ENCODE data around the gene NAGPA. TPM values are rescaled to one million over a fixed set of nuclear protein-coding genes. Genes with fewer than 3 reads are reported as not detected.

The NAGPA gene
- total and polyA plus RNA-seq, 10 of the 15 experiments (the other 5 are each of a cell fraction or from before 2014, with no cell fraction given), result 0.03 to 11.6 (median 6.6) TPM

- TF ChIP-seq CEBPB (IDR thresholded peaks at IDR 0.05; ENCODE audit: borderline replicate concordance in 1 of 2, low read depth in 2 of 2, low read length in 2 of 2), result no peak
- TF ChIP-seq STAT3 (IDR thresholded peaks at IDR 0.05; ENCODE audit: low read depth, low read length), result no peak
- TF ChIP-seq CREB1 (IDR thresholded peaks at IDR 0.05; ENCODE audit: low read depth), result no peak
- TF ChIP-seq IKZF1 (conservative IDR thresholded peaks at IDR 0.05), result no peak
- TF ChIP-seq NR2F1 (conservative IDR thresholded peaks at IDR 0.05), result no peak
- no peak for TF ChIP-seq ZBTB33 (IDR thresholded peaks at IDR 0.05)
Measured at GRCh38 chr16:5011637-5012036, 22.1 kb downstream of the NAGPA start (continued).

GRCh38 chr16:5010576-5011329, 23.0 kb downstream of the NAGPA start:
- Histone ChIP-seq H3K4me3 (no peak overlapping the region), H3K36me3 (ENCODE audit: control insufficient read depth in 2 of 2, insufficient read depth in 2 of 2, low read length in 1 of 2) (no peaks in the 10 kb centered on the region), H3K27me3 (replicated peaks in 1 of 2; ENCODE audit: control insufficient read depth in 2 of 2, insufficient read depth in 2 of 2, low read length in 1 of 2) (no peaks in the 10 kb centered on the region; a peak in 1 of 4 replicates), H2AFZ (ENCODE audit: control insufficient read depth, low read depth, low read length) (no peak overlapping the region), H3K4me2 (ENCODE audit: control insufficient read depth, insufficient read depth) (no peak overlapping the region), H3K27ac (ENCODE audit: control insufficient read depth, insufficient read depth) (no peak overlapping the region), H4K20me1 (ENCODE audit: control insufficient read depth, insufficient read depth) (no peaks in the 10 kb centered on the region), H3K9ac (ENCODE audit: control insufficient read depth, insufficient read depth, low read length) (no peak overlapping the region), H3K4me1 (ENCODE audit: control insufficient read depth, insufficient read depth, low read length) (no peaks in the 10 kb centered on the region), H3K9me3 (replicated peaks; ENCODE audit: control insufficient read depth, insufficient read depth, low read length) (no peaks in the 10 kb centered on the region), H3K79me2 (ENCODE audit: control insufficient read depth, insufficient read depth, low read length) (no peaks in the 10 kb centered on the region)
- ChIA-PET SMC1A (ENCODE audit: uncharacterized antibody, unreplicated experiment) (interaction anchor here (0.6 kb wide), 1 partner anchor 15 kb away, joined by 3 read pairs; no protein-coding TSS in a partner anchor), CTCF (interaction anchor here (0.6 to 1.0 kb wide), 2 partner anchors 361 to 419 kb away, joined by 3 read pairs; no protein-coding TSS in a partner anchor), RAD21 (ENCODE audit: unreplicated experiment) (no interaction called here), POLR2A (no interaction called here)
- DNase-seq (ENCODE audit: low read depth, low spot score) (no peak), FAIRE-seq (no peak), ATAC-seq (0 out of 3 replicates have a peak, but pooled peaks have one; percentile 36)
- TF ChIP-seq NR2F1 (conservative IDR thresholded peaks at IDR 0.05) (no peak), CTCF (IDR thresholded peaks at IDR 0.05 in 2 of 3, conservative IDR thresholded peaks at IDR 0.05 in 1 of 3; ENCODE audit: control insufficient read depth in 2 of 3, extremely low read depth in 1 of 3, insufficient read depth in 1 of 3, low read depth in 3 of 3, low read length in 3 of 3) (0 out of 6 replicates have a peak, but pooled peaks of 1 of the 3 experiments have one; percentile 13), RAD21 (IDR thresholded peaks at IDR 0.05; ENCODE audit: insufficient read depth, low read depth, low read length) (0 out of 2 replicates have a peak, but pooled peaks have one; percentile 6)
- 27% methylated on average over 15 of the region's 15 CpGs for WGBS (ENCODE audit: insufficient coverage, insufficient replicate concordance, low lambda C conversion rate, missing lambda C conversion rate)
- in situ Hi-C loops (cut with MboI) (no loop called here), intact Hi-C loops (cut with micrococcal nuclease; ENCODE audit: unreplicated experiment) (no loop called here)
- no TSS peak for BruUV-seq (replicated peaks)

All from GM12878 (cell line).